Measurements from ENCODE around the gene FBXO41. TPM values are rescaled to one million over a fixed set of nuclear protein-coding genes. Genes with fewer than 3 reads are reported as not detected.

FBXO41 gene
- total RNA-seq, 2 experiments from 2014 or later = 20.4 to 57.9 TPM

DNA sequence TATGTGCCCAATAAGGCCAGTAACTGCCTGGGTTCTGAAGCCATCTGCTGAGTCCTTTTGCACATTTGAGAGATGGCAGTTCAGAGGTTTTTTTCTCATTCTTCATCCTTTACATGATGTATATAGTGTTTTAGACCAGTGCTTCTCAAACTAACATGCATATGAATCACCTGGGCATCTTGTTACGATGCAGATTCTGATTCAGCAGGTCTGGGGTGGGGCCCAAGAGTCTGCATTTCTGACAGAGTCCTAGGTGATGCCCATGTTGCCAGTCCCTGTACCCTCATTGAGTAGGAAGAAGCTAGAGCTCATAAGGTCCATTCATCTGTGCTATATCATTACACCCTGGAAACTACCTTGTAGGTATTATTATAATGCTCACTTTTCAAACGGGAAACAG, 66.5 kb downstream of the FBXO41 start:
- Histone ChIP-seq H3K9me2 (ENCODE audit: insufficient read depth, low read length) (no peaks in the 10 kb centered on the region), H3K9me3 (ENCODE audit: low read length) (no peaks in the 10 kb centered on the region), H3K27ac (ENCODE audit: low read depth, low read length, poor library complexity, severe bottlenecking) (no peak overlapping the region), H4K20me1 (ENCODE audit: insufficient read depth, low read length) (no peaks in the 10 kb centered on the region), H3K4me1 (ENCODE audit: insufficient read depth, low read length, poor library complexity, severe bottlenecking) (peaks cover 19% of the 10 kb centered on the region), H3K4me3 (ENCODE audit: low read depth, low read length, poor library complexity, severe bottlenecking) (no peak overlapping the region), H2AFZ (ENCODE audit: low read length) (no peak overlapping the region), H3K79me2 (ENCODE audit: insufficient read depth, low read depth, low read length) (peaks cover 35% of the 10 kb centered on the region), H3K36me3 (ENCODE audit: insufficient read depth, low read length) (peaks cover 32% of the 10 kb centered on the region), H3K4me2 (ENCODE audit: low read length) (no peak overlapping the region)
- DNase-seq (ENCODE audit: low spot score) = no peak
- TF ChIP-seq EZH2phosphoT487 (IDR thresholded peaks at IDR 0.05; ENCODE audit: borderline replicate concordance, low read depth, low read length) (no peak), CTCF (conservative IDR thresholded peaks at IDR 0.05; ENCODE audit: low read length) (no peak)
- no TSS peak for BruUV-seq (replicated peaks)
- intact Hi-C loops (cut with micrococcal nuclease; ENCODE audit: unreplicated experiment) = no loop called here
- ChIA-PET CTCF (ENCODE audit: unreplicated experiment) (no interaction called here), POLR2A (interaction anchor here (1.4 kb wide), 1 partner anchor 30 kb away, joined by 3 read pairs; no protein-coding TSS in a partner anchor)

DNA sequence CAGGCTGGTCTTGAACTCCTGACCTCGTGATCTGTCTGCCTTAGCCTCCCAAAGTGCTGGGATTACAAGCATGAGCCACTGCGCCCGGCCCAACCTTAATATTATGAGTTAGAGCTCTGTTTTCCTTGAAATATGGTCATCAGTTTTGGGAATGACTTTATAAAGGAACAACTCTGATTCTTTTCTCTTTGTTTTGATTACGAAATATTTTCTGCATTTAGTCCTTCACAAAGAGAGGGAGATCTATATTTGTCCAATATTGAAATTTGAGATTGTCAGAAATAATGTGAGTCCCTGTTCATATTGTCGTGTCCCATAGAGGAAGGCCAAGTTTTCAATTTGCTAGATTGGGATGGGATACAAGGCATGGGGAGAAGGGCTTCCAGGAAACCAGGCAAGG, 67.1 kb downstream of the FBXO41 start:
- POLR2A ChIA-PET = interaction anchor here (1.4 kb wide), 1 partner anchor 31 kb away, joined by 3 read pairs; no protein-coding TSS in a partner anchor

More for the DNA sequence above, 67.1 kb downstream of the FBXO41 start:
- no peak overlapping the region for H3K4me3 ChIP-seq (ENCODE audit: low read depth, low read length, poor library complexity, severe bottlenecking)
- no peak overlapping the region for H2AFZ ChIP-seq (ENCODE audit: low read length)
- intact Hi-C loops (cut with micrococcal nuclease; ENCODE audit: unreplicated experiment) = no loop called here
- H4K20me1 ChIP-seq (ENCODE audit: insufficient read depth, low read length) = no peaks in the 10 kb centered on the region
- BruUV-seq (replicated peaks) = TSS peak; percentile 10
- TF ChIP-seq EZH2phosphoT487 (IDR thresholded peaks at IDR 0.05; ENCODE audit: borderline replicate concordance, low read depth, low read length) (no peak), CTCF (conservative IDR thresholded peaks at IDR 0.05; ENCODE audit: low read length) (no peak)
- H3K9me3 ChIP-seq (ENCODE audit: low read length) = no peaks in the 10 kb centered on the region
- peaks cover 22% of the 10 kb centered on the region for H3K4me1 ChIP-seq (ENCODE audit: insufficient read depth, low read length, poor library complexity, severe bottlenecking)
- CTCF ChIA-PET (ENCODE audit: unreplicated experiment) = no interaction called here
- peaks cover 35% of the 10 kb centered on the region for H3K79me2 ChIP-seq (ENCODE audit: insufficient read depth, low read depth, low read length)
- no peaks in the 10 kb centered on the region for H3K9me2 ChIP-seq (ENCODE audit: insufficient read depth, low read length)
- H3K27ac ChIP-seq (ENCODE audit: low read depth, low read length, poor library complexity, severe bottlenecking) = no peak overlapping the region
- no peak overlapping the region for H3K4me2 ChIP-seq (ENCODE audit: low read length)
- DNase-seq (ENCODE audit: low spot score) = no peak
- peaks cover 26% of the 10 kb centered on the region; the same call in 1 of the 2 replicates for H3K36me3 ChIP-seq (ENCODE audit: insufficient read depth, low read length)

Measured in OCI-LY7 (cell line).